Endometrial microvascular endothelial cells (primary cell): ENCODE data around the gene OR8B3. TPM values are rescaled to one million over a fixed set of nuclear protein-coding genes. Genes with fewer than 3 reads are reported as not detected.
"Not testable (repeated sequence)": the region's sequence is repeated elsewhere in the genome, so short reads cannot be mapped to it uniquely, and the experiment has no call there.

Experiments
- in situ Hi-C: cut with HindIII; loops from 2 replicates; pipeline ENCODE4 v1.10.0; 2017; ENCODE audit warnings: low sequenced_read_pairs, low pct_unique_long_range_greater_than_20kb; ENCODE audit errors: inconsistent ontology term
- total RNA-seq: library from RNA; depleted of rRNA; stranded (reverse); fragments of >200 nt; gene quantifications from one replicate; pipeline ENCODE4 v1.2.3, GENCODE V29; 2015; ENCODE audit errors: inconsistent ontology term

OR8B3 gene, protein sequence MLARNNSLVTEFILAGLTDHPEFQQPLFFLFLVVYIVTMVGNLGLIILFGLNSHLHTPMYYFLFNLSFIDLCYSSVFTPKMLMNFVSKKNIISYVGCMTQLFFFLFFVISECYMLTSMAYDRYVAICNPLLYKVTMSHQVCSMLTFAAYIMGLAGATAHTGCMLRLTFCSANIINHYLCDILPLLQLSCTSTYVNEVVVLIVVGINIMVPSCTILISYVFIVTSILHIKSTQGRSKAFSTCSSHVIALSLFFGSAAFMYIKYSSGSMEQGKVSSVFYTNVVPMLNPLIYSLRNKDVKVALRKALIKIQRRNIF
- not detected for total RNA-seq

DNA sequence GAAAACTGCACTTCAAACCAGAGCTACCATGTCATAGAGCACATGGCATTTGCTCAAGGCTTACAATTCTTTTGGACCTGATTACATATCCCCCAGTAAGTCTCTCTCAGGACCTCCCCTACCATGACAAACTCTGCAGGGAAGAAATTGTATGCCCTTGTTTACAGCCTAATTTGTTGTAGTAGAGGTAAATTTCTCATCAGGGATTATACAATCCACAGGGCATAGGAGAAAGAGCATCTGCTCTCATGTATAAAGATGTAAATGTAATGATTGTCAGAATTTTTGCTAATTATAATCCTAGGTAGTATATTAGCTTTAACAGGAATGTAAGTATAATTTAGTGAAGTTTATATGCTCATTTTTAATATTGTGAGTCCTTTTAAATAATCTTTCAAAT is at the start of gene OR8B3:
OR8B3 (minus strand) TSS at position 101 of the 400 bp plus-strand sequence. CDS start 1,673 bp downstream, outside the sequence.
- in situ Hi-C loops: no loop called here

GRCh38 chr11:124446916-124447315 is 48.1 kb upstream of the OR8B3 start:
- in situ Hi-C loops: no loop called here

GRCh38 chr11:124445646-124446150 is 46.9 kb upstream of the OR8B3 start, which contains the start of gene OR8B8:
OR8B8 (minus strand) TSS chr11:124445696; CDS start chr11:124441085, 4,611 bp downstream.
- in situ Hi-C loops: no loop called here

GRCh38 chr11:124442847-124443246 is 44.0 kb upstream of the OR8B3 start:
- in situ Hi-C loops: no loop called here

DNA sequence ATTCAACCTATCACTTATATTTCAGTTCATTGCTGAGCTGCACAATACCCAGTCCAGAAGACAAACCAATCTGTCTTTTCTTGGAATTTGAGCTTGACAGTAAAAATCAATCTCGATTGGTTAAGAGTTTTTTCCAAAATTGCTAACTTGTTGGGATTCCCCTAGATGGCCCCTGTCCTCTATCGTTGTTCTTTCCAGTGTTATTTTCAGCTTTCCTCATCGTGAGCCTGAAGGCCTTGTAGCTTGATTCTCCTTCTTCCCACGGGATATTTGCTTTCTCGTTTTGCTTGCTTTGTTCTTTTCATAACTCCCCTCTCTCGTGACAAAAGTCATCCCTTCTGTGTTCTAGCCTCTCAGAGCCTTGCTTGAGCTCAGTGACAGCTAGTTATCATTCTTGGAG is 43.6 kb upstream of the OR8B3 start:
- in situ Hi-C loops: no loop called here

DNA sequence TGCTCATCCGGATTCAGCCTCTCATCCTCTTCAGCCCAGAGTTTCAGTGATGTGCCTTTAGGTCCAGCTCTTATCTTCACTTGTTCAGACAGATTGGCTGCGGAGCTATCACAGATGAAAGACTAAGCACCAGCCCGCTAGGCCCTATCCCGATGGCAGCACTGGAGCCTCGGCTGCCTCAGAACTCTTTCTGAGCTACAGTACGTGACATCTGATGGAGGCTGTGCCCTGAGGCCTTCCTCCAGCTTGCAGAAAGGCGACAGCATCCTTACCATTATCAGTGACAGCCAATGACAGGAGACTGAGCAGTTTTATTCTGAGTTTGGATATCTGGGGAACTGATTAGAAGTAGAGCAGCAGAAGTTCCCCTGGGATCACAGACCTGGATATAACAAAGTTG is 42.7 kb upstream of the OR8B3 start:
- in situ Hi-C loops: no loop called here

GRCh38 chr11:124441081-124441480 is 42.3 kb upstream of the OR8B3 start:
- in situ Hi-C loops: no loop called here

GRCh38 chr11:124440608-124441007 is 41.8 kb upstream of the OR8B3 start:
- in situ Hi-C loops: no loop called here

- in situ Hi-C loops: no loop called here
Measured at GRCh38 chr11:124434699-124435098, 35.9 kb upstream of the OR8B3 start.

GRCh38 chr11:124429599-124429998 is 30.8 kb upstream of the OR8B3 start:
- in situ Hi-C loops: no loop called here

- in situ Hi-C loops: no loop called here
Measured at GRCh38 chr11:124424384-124424921, 25.6 kb upstream of the OR8B3 start, which contains the start of gene OR8B4. OR8B4 (minus strand) TSS chr11:124424871; CDS start chr11:124424871, 0 bp downstream.

DNA sequence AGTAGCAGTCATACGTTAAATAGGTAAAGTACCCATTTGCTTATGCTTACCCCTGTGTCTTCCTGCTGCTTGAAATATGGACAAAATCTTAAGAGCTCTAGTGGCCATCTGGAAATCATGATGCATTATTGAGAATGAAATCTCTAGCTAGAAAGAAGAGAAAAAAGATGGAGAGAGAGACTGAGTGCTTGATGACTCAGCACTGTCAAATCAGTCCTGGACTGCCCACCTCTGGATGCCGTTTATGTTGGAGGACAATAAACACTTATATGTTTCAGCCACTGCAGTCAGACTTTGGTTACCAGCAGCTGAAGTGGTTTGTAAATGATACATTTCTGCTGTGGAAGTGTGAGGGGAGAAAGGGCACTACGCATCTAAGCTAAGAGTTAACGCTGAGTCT is 22.2 kb upstream of the OR8B3 start:
- in situ Hi-C loops: no loop called here

DNA sequence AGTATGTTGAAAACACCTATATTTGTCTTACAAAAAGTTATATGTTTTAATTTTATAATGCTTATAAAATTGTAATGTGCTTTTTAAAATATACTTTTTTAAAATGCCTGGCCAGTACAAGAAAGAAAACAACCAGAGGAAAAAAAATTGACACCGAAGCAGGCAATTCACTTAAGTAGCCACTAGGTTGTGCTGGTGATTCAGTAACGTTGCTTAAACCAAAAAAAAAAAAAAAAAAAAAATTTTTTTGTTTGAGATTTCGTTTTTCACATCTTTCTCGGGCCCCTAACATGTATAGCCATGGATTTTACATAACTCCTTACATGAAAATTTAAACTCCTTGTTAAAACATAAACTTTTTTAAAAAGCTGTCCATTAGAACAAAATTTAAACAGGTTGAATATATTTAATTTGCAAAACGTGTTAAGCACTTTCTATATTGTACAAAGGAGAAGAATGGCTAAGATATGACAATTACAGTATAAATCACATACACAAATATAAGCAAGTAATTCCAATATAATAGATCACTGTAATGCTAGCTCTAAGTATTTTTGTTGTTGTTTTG is 16.6 kb upstream of the OR8B3 start:
- in situ Hi-C loops: no loop called here

DNA sequence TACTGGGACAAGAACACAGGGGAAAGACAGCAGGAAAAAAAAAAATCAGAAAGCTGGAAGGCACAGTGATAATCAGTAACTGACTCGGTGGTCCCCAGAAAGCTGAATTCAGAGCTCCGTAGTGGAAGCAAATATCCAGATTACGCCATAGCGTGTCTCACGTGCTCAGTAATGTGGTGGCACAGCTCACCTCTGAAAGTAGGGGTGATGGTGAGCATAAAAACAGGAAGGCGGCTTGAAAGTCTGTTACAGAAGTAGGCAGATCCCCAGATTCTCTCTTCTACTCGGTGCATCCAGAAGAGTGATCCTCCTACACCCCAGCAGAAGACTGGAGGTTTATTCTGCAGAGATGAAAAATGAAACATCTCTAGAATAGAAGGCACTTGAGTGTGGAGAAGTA is 11.1 kb upstream of the OR8B3 start:
- in situ Hi-C loops: no loop called here

DNA sequence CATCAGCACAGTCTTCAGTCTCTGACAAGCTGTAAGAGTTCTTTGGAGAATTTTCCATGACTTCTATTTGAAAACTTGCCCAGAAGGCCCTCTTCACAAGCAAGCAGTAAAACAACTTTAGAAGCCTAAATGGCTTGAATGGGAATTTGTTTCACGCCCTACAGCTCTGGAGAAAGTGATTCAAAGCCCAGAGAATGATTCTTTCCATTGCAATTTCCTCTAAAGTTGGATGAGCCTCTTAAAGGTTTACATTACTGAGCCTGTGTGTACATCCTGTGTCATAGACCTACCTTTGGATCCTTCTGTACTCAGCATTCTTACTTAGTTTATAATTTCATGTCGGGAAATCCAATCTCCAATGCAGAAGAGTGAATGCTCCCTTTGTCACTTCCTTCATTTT is 6.8 kb upstream of the OR8B3 start:
- in situ Hi-C loops: no loop called here

DNA sequence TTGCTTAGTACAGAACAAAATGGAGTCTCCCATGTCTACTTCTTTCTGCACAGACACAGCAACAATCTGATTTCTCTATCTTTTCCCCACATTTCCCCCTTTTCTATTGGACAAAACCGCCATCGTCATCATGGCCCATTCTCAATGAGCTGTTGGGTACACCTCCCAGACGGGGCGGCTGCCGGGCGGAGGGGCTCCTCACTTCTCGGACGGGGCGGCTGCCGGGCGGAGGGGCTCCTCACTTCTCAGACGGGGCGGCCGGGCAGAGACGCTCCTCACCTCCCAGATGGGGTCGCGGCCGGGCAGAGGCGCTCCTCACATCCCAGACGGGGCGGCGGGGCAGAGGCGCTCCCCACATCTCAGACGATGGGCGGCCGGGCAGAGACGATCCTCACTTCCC is 4.4 kb upstream of the OR8B3 start:
- in situ Hi-C loops: not testable (repeated sequence)

- in situ Hi-C loops: no loop called here
Measured at GRCh38 chr11:124402326-124402922, 3.6 kb upstream of the OR8B3 start.

GRCh38 chr11:124396847-124397246 is 2.0 kb downstream of the OR8B3 start:
- in situ Hi-C loops: not testable (repeated sequence)

DNA sequence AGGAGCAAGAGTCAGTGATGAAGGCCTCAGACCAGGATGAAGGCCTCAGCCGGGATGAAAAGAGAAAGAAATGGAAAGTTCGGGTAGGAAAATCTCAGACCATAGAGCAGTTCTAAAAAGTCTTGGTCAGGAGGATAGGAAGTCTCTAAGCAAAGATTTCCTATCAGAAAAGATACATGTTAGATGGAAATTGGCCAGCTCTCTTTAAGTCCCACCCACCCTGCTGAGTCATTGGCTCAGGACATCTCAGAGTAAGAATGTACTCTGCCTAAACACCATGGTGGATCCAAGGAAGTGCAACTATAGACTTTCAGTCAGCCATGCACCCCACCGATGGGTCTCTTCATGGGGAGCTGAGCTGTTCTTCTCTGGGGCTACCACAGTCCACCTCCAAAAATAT is 4.4 kb downstream of the OR8B3 start:
- in situ Hi-C loops: no loop called here

DNA sequence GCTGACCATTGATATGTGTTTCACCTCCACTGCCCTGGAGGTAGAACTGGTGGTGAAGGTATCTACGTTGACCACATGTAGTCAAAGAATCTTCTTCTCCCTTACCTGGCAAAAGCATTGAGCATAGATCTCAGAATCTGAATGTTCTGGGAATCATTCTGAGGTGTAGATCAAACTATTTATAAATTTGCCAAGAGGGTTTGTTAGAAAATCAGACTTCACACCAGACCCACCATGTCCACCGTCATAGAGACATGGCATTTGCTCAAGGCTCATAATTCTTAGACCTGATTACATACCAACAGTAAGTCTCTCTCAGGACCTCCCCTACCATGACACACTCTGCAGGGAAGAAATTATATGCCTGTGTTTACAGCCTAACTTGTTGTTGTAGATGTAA is 14.4 kb downstream of the OR8B3 start, which contains the start of gene OR8B2:
OR8B2 (minus strand) TSS at position 101 of the 400 bp plus-strand sequence. CDS start 1,156 bp downstream, outside the sequence.
- in situ Hi-C loops: no loop called here
